IPS-NIHi7 (cell line): Measurements from ENCODE around the gene YPEL4.

Experiments used
- DNase-seq: peaks from one replicate; pipeline ENCODE4 v3.0.0; 2012; ENCODE audit warnings: mixed read lengths; ENCODE audit errors: extremely low spot score

The YPEL4 gene

GRCh38 chr11:57650739-57651090 lies 1.0 kb upstream of the YPEL4 start:
- DNase-seq: no peak

GRCh38 chr11:57648801-57649735 lies 644 bp downstream of the YPEL4 start:
- no peak for DNase-seq

GRCh38 chr11:57647960-57648800 lies 1.5 kb downstream of the YPEL4 start:
- no peak for DNase-seq

DNA sequence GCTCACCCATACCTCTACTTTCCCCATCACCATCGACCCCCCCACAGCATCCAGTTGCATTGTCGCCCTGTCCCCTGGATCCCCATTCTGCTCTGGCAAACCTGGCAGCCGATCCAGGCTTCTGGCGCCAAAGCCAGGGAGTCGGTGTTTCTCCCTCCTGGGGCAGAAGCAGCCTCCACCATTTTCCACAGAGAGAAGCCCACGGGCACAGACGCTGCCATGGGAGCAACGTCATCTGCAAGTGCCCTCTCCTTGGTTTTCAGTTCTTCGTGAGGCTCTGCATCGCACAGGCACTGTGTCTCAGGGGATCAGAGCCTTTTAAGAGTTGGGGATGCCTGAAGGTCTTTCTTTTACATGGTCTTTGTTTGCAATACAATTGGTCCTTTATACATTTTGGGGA lies 2.3 kb downstream of the YPEL4 start:
- DNase-seq: peak; percentile 26

DNA sequence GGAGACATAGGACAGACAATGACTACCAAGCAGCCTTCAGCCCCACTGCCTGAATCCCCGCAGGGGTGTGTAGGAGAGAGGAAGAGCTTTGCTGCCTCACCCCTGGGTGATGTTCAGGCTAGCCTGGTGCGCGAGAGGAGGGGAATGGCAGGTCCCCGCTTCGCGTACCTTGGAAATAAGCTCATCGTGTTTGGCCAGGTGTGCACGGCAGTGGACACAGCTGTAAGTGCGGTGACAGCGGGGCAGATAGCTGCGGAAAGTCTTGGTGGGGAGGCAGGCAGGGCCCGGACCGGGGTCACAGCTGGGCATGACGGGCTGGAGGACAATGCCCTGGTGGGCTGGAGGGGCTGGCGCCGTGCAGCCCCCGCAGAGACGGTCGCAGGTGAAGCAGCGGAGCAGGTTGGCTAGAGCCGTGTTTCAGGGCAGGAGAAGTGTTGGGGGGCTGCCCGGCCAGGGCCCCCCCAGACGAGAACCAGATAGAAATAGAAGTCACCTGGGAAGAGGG lies 2.9 kb downstream of the YPEL4 start:
- DNase-seq: peak; percentile 41

DNA sequence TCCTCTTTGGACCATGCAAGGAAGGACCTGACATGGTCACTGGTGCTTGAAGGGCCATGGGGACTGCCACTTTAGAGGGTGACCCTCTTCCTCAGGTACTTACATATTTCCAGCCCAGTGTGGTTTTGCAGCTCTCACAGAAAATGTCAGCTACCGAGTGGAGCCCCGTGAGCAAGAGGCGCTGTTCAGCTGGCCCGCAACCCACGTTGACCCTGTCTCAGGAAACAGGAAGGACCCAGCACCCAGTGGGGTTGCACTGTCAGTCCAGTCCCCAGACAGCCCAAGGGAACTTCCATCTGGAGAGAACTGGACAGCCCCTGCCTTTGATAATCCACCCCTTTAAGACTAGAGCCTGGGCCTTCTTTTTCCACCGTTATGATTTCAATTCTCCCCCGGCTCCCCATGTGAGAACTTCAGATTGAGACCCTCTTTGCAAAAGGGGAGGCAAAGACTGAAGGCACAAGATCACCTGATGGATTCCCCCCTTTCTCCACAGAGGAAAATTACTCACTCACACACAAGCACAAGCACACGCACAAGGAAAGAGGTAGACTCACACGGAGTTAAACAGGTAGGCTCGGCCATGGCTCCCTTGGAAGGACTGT lies 3.4 kb downstream of the YPEL4 start:
- no peak for DNase-seq

GRCh38 chr11:57645689-57646085 lies 4.0 kb downstream of the YPEL4 start:
- no peak for DNase-seq

DNA sequence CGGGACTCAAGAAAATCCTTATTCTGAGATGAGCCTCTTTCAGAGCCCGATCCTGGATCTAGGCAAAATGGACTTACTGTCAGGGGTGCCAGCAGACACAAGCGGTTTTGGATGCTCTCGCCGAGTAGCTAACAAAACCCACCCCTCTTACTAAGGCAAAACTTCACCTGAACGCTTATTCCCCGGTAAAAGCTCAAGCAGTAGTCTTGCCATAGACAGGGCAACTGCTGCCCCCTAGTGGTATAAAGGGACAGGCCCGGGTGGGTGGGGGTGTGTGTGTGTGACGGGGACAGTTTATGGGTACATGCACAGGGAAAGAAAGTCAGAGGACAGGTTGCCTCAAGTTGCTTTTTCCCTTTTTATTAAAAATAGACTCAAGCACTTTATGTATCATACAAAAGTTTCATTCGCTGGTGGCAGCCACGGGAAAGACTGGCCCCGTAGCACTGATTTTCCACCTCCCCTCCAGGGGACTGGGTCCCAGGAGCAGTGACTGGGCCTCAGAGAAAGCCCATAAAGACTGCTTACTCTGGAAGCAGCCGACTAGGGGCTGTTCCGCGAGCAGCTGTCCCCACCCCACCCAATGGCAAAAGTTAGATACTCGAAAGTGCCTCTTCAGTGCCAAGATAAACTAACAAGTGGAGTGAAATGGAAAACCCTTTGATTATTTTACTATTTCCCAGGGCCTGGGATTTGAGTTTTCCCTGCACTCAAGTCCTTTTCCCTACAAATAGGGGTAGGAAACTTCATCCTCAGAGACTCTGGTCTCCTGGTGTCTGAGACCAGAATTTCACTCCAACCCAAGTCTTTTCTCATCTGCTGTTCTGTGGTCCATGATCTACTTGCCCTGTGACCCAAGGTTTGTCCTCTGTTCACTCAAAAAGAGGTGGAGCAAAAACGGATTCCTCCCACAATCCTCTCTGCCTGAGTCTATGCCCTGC lies 4.7 kb downstream of the YPEL4 start:
- DNase-seq: peak; percentile 63

DNA sequence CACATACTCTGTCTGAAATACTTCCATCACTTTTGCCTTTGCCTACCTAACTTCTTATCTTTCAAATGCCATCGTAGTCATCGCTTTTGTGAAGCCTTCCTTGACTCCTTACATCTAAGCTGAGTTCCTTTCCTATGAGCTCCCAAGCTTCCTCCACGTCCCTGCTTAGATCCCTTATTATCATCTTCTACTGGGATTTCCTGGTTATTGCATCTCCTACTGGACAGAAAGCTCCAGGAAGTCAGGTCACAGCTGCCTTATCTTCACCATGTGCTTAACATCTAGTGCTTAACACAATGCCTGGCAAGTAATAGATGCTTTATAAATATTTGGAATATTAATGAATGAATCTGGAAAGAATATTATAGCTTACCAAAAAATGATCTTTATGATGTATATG lies 5.9 kb downstream of the YPEL4 start:
- no peak for DNase-seq

GRCh38 chr11:57641011-57641807 lies 8.5 kb downstream of the YPEL4 start:
- DNase-seq: no peak

GRCh38 chr11:57640068-57640800 lies 9.5 kb downstream of the YPEL4 start:
- no peak for DNase-seq

- DNase-seq: peak; percentile 93
Observed at GRCh38 chr11:57639321-57640067, 10.2 kb downstream of the YPEL4 start.

DNA sequence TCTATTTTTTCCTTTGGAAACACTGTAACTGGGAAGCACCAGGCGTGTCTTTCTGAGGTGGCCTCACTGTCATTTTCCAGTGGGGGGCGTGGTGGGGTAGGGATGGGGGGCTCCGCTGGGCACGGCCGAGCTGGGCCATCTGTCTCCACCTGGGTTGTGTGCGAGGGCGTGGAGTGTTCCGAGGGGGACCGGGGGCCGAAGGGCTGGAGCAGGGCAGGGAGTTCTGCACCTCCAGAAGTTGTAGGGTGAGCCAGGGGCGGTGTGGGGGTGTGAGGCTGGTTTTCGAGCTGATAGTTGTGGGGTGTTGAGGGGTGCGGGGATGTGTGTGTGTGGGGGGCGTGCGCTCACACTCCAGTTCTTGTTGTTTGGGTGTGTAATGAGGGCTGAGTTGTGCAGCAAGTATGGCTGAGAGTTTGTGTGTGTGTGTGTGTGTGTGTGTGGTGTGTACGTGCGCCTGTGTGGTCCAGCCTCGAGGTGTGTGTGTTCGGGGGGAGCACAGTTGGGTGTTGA lies 10.8 kb downstream of the YPEL4 start:
- DNase-seq: no peak

DNA sequence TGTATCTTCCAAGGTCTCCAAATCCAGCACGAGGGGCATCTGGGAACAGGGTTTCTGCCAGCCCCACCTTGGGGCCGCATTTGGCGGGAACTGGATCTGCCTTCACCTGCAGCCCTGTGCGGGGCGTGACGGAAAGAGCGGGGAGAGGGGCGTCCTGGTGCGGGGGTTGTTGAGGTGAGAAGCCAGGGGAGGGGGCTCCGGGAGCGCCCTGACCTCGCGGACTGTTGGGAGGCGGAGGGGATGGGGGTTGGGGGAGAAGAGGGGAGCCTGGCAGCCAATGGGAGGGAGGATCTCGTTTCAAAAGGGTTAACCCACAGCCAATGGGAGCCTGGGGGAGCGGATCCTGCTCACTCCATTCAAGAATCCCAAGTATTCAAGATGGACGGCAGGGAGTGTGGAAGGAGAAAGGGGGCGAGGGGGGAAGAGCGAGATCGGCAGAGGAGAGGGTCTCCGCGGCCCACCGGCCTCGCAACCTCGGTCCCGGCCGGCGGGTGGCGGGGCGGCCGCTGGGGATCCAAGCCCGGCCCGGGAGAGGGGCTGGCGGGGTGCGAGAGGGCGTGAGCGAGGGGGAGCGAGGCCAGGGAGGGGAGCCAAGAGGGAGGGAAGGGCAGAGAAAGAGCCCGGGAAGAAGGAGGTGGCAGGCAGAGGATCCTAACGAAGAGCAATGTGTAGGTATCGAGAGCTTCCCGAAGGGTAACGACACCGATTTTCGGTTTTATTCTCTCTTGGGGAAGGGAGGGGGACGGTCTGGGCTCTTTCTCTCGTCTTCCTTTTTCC lies 11.5 kb downstream of the YPEL4 start:
- DNase-seq: peak; percentile 98

DNA sequence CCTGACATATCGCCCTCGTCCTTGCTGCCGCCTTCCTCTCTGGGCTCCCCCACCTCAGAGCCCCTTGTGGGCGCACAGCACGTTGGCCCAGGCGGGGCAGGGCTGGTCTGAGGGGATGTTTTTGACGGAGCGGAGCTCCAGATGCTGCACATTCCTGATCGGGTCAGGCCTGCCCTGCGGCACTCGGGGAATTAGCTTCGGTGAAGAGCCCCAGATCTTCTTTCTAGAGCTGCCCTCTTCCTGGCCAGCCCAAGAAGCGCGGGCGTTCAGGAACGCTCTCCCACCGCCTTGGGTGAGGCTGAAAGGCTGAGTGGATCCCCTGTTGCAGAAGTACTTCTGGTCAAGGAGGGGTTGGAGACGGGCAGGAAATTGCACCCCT lies 12.1 kb downstream of the YPEL4 start:
- DNase-seq: peak; percentile 73

- DNase-seq: no peak
Observed at GRCh38 chr11:57635246-57635645, 14.5 kb downstream of the YPEL4 start.

DNA sequence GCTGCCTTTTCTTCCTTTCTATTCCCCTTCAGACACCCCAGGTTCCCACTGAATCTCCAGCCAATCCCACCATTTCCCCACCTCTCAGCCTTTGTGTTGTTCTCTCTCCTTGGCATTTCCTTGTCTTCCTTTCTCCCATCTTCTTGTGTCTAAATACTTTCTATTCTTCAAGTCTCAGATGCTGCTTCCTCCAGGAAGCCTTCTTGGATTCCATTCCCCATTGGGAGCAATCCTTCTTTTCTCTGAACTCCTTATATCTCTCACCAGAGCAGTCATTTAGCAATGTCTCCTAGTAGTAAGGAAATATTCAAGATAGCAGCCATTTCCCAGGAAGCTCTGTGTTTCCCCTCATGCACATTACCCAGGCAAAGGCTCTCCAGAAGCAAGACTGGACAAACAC lies 15.4 kb downstream of the YPEL4 start:
- DNase-seq: no peak
